Choroid plexus epithelial cell (primary cell): Measurements from ENCODE around the gene ESPN.

Experiments used
- DNase-seq: peaks from one replicate; pipeline ENCODE4 v3.0.0-alpha.2; 2010; ENCODE audit warnings: low read depth
- H3K4me3 ChIP-seq: 2 replicates; pipeline ENCODE4 v1.5.1; 2011; ENCODE audit warnings: low read depth, mild to moderate bottlenecking, control low read depth, low read length, moderate library complexity
- CTCF ChIP-seq: conservative IDR thresholded peaks from 2 replicates; pipeline ENCODE4 v1.5.1; 2011; ENCODE audit warnings: low read depth, mild to moderate bottlenecking, control low read depth, inconsistent platforms, low read length, moderate library complexity

ESPN gene

GRCh38 chr1:6418668-6419396 lies 5.7 kb upstream of the ESPN start:
- no peak for TF ChIP-seq CTCF
- DNase-seq = no peak
- H3K4me3 ChIP-seq = no peak overlapping the region

- DNase-seq = no peak
- H3K4me3 ChIP-seq = no peak overlapping the region
- TF ChIP-seq CTCF = no peak
Measured at GRCh38 chr1:6419397-6419803, 5.2 kb upstream of the ESPN start.

GRCh38 chr1:6419804-6420453 lies 4.6 kb upstream of the ESPN start, which contains the start of gene HES2:
Gene HES2, minus strand, starts transcription at chr1:6419919. Its CDS starts 99 bp downstream, at chr1:6419820.
- DNase-seq = no peak
- no peak within 1 kb of the TSS for H3K4me3 ChIP-seq
- TF ChIP-seq CTCF = no peak

GRCh38 chr1:6420454-6421042 lies 4.0 kb upstream of the ESPN start:
- DNase-seq = no peak
- TF ChIP-seq CTCF = no peak
- no peak overlapping the region for H3K4me3 ChIP-seq

GRCh38 chr1:6421266-6421665 lies 3.3 kb upstream of the ESPN start:
- no peak overlapping the region for H3K4me3 ChIP-seq
- no peak for DNase-seq
- TF ChIP-seq CTCF = no peak

- TF ChIP-seq CTCF = peak; percentile 78
- DNase-seq = peak; percentile 44
- no peak overlapping the region for H3K4me3 ChIP-seq
Measured at GRCh38 chr1:6423321-6423999, 1.1 kb upstream of the ESPN start.
